ENCODE data around the gene CDK9. TPM values are rescaled to one million over a fixed set of nuclear protein-coding genes. Genes with fewer than 3 reads are reported as not detected.
A peak's percentile ranks its signal among the peaks of the same experiment; 100 is the strongest.

CDK9 gene
- total RNA-seq, 2 donors from 2014 or later: 104 to 111 TPM

DNA sequence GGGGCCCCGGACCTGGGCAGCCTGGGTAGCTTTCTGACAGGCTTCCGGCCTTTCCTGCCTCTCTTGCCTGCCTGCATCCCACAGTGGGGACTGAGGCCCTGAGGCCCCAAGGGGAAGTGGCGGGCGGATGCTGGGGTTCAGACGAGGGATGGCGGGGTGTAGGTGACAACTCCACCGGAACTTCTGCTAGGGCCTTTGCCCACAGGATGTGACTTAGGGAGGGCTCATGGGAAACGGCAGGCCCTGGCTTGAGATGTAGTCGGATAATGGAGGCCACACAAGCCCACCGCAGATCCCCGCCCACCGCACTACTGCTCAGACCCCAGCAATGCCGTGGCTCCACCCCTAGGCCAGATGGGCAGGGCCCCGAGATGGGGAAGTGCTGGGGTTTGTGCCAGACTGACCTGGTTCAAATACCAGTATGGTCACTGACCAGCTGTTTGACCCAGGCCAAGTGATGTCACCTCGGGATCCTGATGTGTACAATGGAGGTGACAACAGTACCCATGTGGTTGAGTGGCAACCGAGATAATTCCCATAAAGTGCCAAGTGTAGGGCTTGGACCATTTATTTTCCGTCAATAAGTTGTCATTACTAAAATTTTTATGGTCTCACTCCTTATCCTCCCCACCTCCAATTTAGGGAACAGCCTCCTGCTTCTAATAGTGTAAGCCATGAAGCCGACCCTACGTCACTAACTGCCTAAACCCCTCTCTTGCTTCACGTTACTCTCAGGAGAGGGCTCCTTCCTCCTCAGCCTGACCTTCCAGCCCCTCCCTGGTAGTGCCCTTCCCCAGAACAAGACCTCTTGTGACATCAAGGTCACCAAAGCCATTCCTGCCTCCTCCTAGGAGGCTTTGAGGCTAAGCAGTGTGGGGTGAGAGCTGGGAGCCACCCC is 2.5 kb upstream of the CDK9 start:
- ATAC-seq (ENCODE audit: insufficient number of reproducible peaks, low FRiP score, low read depth) (no peak), DNase-seq (ENCODE audit: low spot score) (no peak)
- no peak overlapping the region for H3K4me3 ChIP-seq
- peaks cover 12% of the 10 kb centered on the region for H3K36me3 ChIP-seq
- peak overlapping the region in 1 of 2 donors; percentile 46 for H3K27ac ChIP-seq
- H3K4me1 ChIP-seq (ENCODE audit: control insufficient read depth in 1 of 2, low read depth in 2 of 2): peaks cover 9 to 24% of the 10 kb centered on the region in 2 donors
- TF ChIP-seq, protein P1, sequence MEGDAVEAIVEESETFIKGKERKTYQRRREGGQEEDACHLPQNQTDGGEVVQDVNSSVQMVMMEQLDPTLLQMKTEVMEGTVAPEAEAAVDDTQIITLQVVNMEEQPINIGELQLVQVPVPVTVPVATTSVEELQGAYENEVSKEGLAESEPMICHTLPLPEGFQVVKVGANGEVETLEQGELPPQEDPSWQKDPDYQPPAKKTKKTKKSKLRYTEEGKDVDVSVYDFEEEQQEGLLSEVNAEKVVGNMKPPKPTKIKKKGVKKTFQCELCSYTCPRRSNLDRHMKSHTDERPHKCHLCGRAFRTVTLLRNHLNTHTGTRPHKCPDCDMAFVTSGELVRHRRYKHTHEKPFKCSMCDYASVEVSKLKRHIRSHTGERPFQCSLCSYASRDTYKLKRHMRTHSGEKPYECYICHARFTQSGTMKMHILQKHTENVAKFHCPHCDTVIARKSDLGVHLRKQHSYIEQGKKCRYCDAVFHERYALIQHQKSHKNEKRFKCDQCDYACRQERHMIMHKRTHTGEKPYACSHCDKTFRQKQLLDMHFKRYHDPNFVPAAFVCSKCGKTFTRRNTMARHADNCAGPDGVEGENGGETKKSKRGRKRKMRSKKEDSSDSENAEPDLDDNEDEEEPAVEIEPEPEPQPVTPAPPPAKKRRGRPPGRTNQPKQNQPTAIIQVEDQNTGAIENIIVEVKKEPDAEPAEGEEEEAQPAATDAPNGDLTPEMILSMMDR (IDR thresholded peaks at IDR 0.05): no peak
- no peaks in the 10 kb centered on the region for H3K27me3 ChIP-seq (replicated peaks; ENCODE audit: insufficient read depth)
- H3K9me3 ChIP-seq: no peaks in the 10 kb centered on the region

DNA sequence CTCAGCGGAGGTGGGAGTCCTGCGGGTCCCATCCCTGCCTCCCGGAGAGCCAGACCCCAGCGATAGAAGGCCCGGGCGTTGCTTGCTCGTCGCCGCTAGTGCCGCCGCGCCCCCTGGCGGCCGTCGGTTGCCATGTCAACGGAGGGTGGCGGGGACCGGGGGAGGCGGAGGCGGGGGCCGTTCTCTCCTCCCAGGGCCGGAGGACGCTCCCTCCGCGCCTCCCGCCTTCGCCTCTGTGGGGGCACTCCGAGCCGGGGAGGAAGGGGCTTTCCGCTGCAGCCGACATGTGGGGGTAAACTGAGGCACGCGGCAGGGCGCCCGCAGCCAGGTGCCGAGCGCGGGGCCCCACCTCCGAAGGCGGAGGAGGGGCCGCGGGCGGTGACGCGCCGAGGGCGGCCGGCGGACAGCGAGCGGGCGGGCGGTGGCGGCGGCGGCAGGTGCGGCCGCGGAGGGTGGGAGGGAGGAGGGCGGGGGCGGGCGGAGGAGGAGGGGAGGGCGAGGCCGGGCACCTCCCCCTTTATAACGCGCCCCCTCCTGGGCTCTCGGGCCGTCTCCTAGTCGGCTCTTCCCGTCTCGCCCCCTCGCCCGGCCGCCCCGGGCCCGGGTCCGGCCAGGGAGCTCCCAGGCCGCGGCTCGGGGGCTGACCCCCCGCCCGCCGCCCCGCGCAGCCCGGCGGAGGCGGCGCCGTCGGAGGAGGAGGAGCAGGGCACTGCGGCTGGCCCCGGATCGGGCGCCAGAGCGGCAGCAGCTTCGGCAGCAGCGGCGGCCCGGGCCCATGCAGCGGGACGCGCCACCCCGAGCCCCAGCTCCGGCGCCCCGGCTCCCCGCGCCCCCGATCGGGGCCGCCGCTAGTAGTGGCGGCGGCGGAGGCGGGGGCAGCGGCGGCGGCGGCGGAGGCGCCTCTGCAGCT is 556 bp upstream of the CDK9 start:
- peaks cover 9 to 38% of the 10 kb centered on the region in 2 donors for H3K4me1 ChIP-seq (ENCODE audit: control insufficient read depth in 1 of 2, low read depth in 2 of 2)
- ATAC-seq (ENCODE audit: insufficient number of reproducible peaks, low FRiP score, low read depth) (peak; percentile 63), DNase-seq (ENCODE audit: low spot score) (peak; percentile 60)
- peak overlapping the region; percentile 93 to 95 for H3K27ac ChIP-seq
- H3K4me3 ChIP-seq: peak overlapping the region; percentile 99
- TF ChIP-seq, protein P1 (IDR thresholded peaks at IDR 0.05): peak; percentile 99
- H3K27me3 ChIP-seq (replicated peaks; ENCODE audit: insufficient read depth): no peaks in the 10 kb centered on the region
- no peaks in the 10 kb centered on the region for H3K9me3 ChIP-seq
- H3K36me3 ChIP-seq: peaks cover 30% of the 10 kb centered on the region

DNA sequence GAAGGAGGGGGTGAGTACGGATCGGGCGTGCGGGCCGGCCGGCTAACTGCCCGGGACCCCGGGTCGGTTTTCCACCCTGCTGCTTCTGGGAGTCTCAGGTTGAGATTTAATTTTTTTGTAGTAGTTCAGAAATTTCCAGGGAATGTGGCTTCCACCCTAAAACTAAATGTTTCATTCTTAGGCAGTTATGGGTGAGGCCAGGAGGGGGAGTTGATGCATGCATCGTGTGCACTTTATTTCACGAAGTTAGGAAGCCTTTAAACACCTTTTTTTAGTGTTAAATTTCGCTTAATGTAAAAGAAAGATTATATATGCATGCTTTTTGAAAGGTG is 905 bp downstream of the CDK9 start:
- Histone ChIP-seq H3K36me3 (peaks cover 43% of the 10 kb centered on the region), H3K27ac (peak overlapping the region; percentile 93 to 95), H3K9me3 (no peaks in the 10 kb centered on the region), H3K27me3 (replicated peaks; ENCODE audit: insufficient read depth) (no peaks in the 10 kb centered on the region), H3K4me1 (ENCODE audit: control insufficient read depth in 1 of 2, low read depth in 2 of 2) (peaks cover 9 to 38% of the 10 kb centered on the region in 2 donors), H3K4me3 (peak overlapping the region; percentile 99)
- TF ChIP-seq, protein P1 (IDR thresholded peaks at IDR 0.05): peak; percentile 10
- DNase-seq (ENCODE audit: low spot score) (no peak), ATAC-seq (ENCODE audit: insufficient number of reproducible peaks, low FRiP score, low read depth) (no peak)

DNA sequence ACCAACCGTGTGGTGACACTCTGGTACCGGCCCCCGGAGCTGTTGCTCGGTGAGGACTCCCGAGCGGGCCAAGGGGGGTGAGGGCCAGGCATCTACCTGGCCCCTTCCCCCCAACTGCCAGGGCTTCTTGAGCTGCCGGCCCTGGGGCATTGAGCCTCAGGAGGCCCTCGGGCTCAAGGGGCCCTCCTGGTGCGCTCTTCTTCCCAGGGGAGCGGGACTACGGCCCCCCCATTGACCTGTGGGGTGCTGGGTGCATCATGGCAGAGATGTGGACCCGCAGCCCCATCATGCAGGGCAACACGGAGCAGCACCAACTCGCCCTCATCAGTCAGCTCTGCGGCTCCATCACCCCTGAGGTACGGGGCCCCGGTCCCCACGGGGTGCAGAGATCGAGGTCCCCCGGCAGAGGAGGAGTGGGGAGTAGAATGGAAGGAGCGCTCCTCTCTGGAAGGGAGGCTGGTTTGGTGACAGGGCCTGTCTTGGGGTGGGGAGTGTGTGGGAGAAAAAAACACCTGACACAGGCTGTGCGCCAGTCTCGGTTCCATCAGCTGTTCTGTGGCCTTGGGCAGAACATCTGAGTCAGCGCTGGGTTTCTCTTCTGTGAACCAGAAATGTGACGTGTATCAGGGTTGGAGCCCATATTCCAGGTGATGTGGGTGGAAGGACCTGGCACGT is 2.6 kb downstream of the CDK9 start:
- TF ChIP-seq, protein P1 (IDR thresholded peaks at IDR 0.05): no peak
- no peak for ATAC-seq (ENCODE audit: insufficient number of reproducible peaks, low FRiP score, low read depth)

More for the DNA sequence above, 2.6 kb downstream of the CDK9 start:
- Histone ChIP-seq H3K9me3 (no peaks in the 10 kb centered on the region), H3K27ac (no peak overlapping the region), H3K4me1 (ENCODE audit: control insufficient read depth in 1 of 2, low read depth in 2 of 2) (peaks cover 14 to 47% of the 10 kb centered on the region in 2 donors), H3K4me3 (no peak overlapping the region), H3K27me3 (replicated peaks; ENCODE audit: insufficient read depth) (no peaks in the 10 kb centered on the region), H3K36me3 (peaks cover 57% of the 10 kb centered on the region)
- no peak for DNase-seq (ENCODE audit: low spot score)
